ENCODE results near the gene STAT5A. TPM values are rescaled to one million over a fixed set of nuclear protein-coding genes. Genes with fewer than 3 reads are reported as not detected.

STAT5A gene
- total RNA-seq, 1 experiment from 2014 or later: 0.91 TPM

- peaks cover 18 to 38% of the 10 kb centered on the region in 2 experiments for H3K4me1 ChIP-seq (ENCODE audit: control insufficient read depth in 1 of 2, insufficient read depth in 2 of 2, low read length in 2 of 2)
- peaks cover 7 to 13% of the 10 kb centered on the region in 2 experiments; a peak in 3 of 4 replicates for H3K36me3 ChIP-seq (ENCODE audit: control insufficient read depth in 1 of 2, insufficient read depth in 2 of 2, low read length in 2 of 2)
- no peak for TF ChIP-seq JUND (IDR thresholded peaks at IDR 0.05)
- no peak for TF ChIP-seq ZFX (IDR thresholded peaks at IDR 0.05)
- no peak for TF ChIP-seq SRF (IDR thresholded peaks at IDR 0.05; ENCODE audit: low read depth)
- TF ChIP-seq CTCF (IDR thresholded peaks at IDR 0.05 in 2 of 3, conservative IDR thresholded peaks at IDR 0.05 in 1 of 3; ENCODE audit: borderline replicate concordance in 1 of 3, insufficient read depth in 1 of 3, low read depth in 2 of 3, low read length in 2 of 3): no peak
- no peak for TF ChIP-seq YY1 (IDR thresholded peaks at IDR 0.05; ENCODE audit: extremely low read depth, insufficient replicate concordance, low read depth, low read length)
- TF ChIP-seq TCF7L2 (IDR thresholded peaks at IDR 0.05; ENCODE audit: borderline replicate concordance, extremely low read depth, insufficient read depth, insufficient read length): no peak
- TF ChIP-seq REST (IDR thresholded peaks at IDR 0.05; ENCODE audit: low read depth): no peak
- TF ChIP-seq EZH2 (IDR thresholded peaks at IDR 0.05): no peak
- TF ChIP-seq ZBTB33 (IDR thresholded peaks at IDR 0.05; ENCODE audit: extremely low read depth, insufficient replicate concordance, low read length): no peak
- no peak for TF ChIP-seq SIN3A (IDR thresholded peaks at IDR 0.05; ENCODE audit: low read depth)
- TF ChIP-seq SP1 (IDR thresholded peaks at IDR 0.05; ENCODE audit: low read depth): no peak
- no peak for TF ChIP-seq EZH2phosphoT487 (IDR thresholded peaks at IDR 0.05; ENCODE audit: borderline replicate concordance)
- TF ChIP-seq CBX3 (IDR thresholded peaks at IDR 0.05; ENCODE audit: low read depth): no peak
- no peak for TF ChIP-seq POLR2A (IDR thresholded peaks at IDR 0.05; ENCODE audit: borderline replicate concordance, extremely low read depth, insufficient read depth, insufficient read length)
- no peak for TF ChIP-seq ATF3 (IDR thresholded peaks at IDR 0.05)
- TF ChIP-seq CEBPB (IDR thresholded peaks at IDR 0.05; ENCODE audit: low read depth): no peak
- TF ChIP-seq ZNF274 (IDR thresholded peaks at IDR 0.05; ENCODE audit: low read depth, low read length): no peak
- TF ChIP-seq FOSL1 (IDR thresholded peaks at IDR 0.05; ENCODE audit: low read depth): no peak
- no peak for TF ChIP-seq EGR1 (IDR thresholded peaks at IDR 0.05; ENCODE audit: low read depth)
- no peaks in the 10 kb centered on the region for H4K20me1 ChIP-seq (ENCODE audit: insufficient read depth)
- H3K79me2 ChIP-seq (ENCODE audit: insufficient read depth, low read length): no peaks in the 10 kb centered on the region
- DNase-seq (ENCODE audit: low read depth, low spot score) (no peak), ATAC-seq (no peak)
- no peak overlapping the region for H3K4me2 ChIP-seq (ENCODE audit: low read length)
- RAD21 ChIA-PET (ENCODE audit: low non-redundant PET in 1 of 2, low total read pairs in 2 of 2, uncharacterized antibody in 2 of 2, unreplicated experiment in 2 of 2): interaction anchor here in 1 of 2 experiments (0.6 kb wide), 1 partner anchor 83 kb away, joined by 3 read pairs; no protein-coding TSS in a partner anchor
- POLR2A ChIA-PET: no interaction called here
- CTCF ChIA-PET: interaction anchor here (0.7 to 5.9 kb wide), 10 partner anchors 65 to 231 kb away, joined by 3 to 33 read pairs (median 4); partner anchors contain the start of gene STAT3
- H3K27me3 ChIP-seq (ENCODE audit: insufficient read depth, low read length): no peaks in the 10 kb centered on the region
- intact Hi-C loops (cut with micrococcal nuclease): loop anchor here (1.0 to 2.0 kb wide), 3 partner anchors 83 to 204 kb away; no protein-coding TSS in a partner anchor
- no TSS peak for BruUV-seq (replicated peaks)
- no peak overlapping the region for H3K27ac ChIP-seq (ENCODE audit: low read depth, low read length)
- H2AFZ ChIP-seq (ENCODE audit: low read depth, low read length, poor library complexity, severe bottlenecking): no peak overlapping the region
- no peaks in the 10 kb centered on the region for H3K9me2 ChIP-seq (ENCODE audit: insufficient read depth)
- H3K4me3 ChIP-seq (replicated peaks in 1 of 2; ENCODE audit: low read depth in 1 of 2, low read length in 2 of 2): no peak overlapping the region
- H3K9ac ChIP-seq (ENCODE audit: low read length): no peak overlapping the region
- no peaks in the 10 kb centered on the region for H3K9me3 ChIP-seq (ENCODE audit: control insufficient read depth in 1 of 2, insufficient read depth in 1 of 2, low read depth in 1 of 2, low read length in 2 of 2)
Observed at GRCh38 chr17:42323268-42323773, 35.0 kb downstream of the STAT5A start.
